ENCODE data around the gene S100A6. TPM values are rescaled to one million over a fixed set of nuclear protein-coding genes. Genes with fewer than 3 reads are reported as not detected.
A peak's percentile ranks its signal among the peaks of the same experiment; 100 is the strongest.

The S100A6 gene
- total RNA-seq, 1 donor = 1,303 TPM

DNA sequence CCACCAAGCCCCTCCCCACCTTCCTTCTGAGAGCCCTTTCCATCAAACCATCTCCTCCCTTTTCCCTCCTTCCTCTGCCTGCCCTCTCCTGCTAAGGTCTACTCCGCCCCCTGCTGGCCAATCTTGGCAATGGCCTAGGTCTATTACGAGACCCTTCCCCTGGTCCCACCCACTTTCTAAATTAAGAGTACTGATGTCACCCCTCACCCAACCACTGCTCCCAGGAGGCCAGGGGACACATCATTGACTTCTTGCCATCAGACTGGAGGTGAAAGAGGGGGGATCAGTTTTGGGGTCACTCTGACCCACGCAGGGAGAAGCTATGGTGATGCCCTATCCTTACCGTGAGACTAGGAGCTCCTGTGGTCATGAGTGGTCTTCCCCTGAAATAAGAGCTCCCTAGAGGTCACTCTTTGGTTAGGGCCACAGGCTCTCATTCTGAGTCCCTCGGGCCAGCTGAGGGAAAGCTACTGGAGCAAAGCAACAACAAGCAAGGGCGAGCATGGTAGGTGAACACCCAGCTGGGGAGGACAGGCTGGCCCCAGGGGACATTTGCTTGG is 40.7 kb downstream of the S100A6 start:
- TF ChIP-seq, protein P1, sequence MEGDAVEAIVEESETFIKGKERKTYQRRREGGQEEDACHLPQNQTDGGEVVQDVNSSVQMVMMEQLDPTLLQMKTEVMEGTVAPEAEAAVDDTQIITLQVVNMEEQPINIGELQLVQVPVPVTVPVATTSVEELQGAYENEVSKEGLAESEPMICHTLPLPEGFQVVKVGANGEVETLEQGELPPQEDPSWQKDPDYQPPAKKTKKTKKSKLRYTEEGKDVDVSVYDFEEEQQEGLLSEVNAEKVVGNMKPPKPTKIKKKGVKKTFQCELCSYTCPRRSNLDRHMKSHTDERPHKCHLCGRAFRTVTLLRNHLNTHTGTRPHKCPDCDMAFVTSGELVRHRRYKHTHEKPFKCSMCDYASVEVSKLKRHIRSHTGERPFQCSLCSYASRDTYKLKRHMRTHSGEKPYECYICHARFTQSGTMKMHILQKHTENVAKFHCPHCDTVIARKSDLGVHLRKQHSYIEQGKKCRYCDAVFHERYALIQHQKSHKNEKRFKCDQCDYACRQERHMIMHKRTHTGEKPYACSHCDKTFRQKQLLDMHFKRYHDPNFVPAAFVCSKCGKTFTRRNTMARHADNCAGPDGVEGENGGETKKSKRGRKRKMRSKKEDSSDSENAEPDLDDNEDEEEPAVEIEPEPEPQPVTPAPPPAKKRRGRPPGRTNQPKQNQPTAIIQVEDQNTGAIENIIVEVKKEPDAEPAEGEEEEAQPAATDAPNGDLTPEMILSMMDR (IDR thresholded peaks at IDR 0.05; ENCODE audit: insufficient read depth, low read length) = peak; percentile 96
- H3K4me3 ChIP-seq (ENCODE audit: low read depth, low read length) = no peak overlapping the region
- peak; percentile 64 for DNase-seq (ENCODE audit: low read depth)

DNA sequence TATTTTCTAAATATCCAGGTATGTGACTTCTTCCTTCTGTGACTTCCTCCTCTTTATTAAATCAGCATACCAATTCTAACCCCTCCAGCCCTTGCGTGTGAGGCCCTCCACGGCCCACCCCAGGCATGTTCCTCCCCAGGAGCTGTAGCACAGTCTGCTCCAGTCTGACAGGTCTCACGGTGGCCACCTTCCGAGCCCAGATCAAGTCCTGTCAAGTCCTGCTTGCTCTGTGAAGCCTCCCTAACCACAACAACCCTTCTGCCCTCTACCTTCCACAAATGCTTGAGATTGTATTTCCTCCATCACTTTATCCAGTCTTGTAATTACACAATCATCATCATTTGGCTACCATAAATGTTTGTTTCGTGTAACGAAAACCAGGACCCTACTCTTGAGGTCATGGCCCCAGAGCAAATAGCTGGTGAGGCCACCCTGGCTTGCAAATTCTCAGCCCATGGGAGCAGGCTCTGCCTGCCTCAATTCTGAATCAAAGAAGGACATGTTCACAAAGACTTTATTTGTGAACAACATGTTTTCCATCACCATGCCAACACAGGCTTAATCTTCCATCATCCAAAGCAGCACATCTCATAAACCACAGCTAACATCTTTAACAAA is 42.3 kb downstream of the S100A6 start:
- TF ChIP-seq, protein P1 (IDR thresholded peaks at IDR 0.05; ENCODE audit: insufficient read depth, low read length) = no peak
- H3K4me3 ChIP-seq (ENCODE audit: low read depth, low read length) = no peak overlapping the region
- no peak for DNase-seq (ENCODE audit: low read depth)

DNA sequence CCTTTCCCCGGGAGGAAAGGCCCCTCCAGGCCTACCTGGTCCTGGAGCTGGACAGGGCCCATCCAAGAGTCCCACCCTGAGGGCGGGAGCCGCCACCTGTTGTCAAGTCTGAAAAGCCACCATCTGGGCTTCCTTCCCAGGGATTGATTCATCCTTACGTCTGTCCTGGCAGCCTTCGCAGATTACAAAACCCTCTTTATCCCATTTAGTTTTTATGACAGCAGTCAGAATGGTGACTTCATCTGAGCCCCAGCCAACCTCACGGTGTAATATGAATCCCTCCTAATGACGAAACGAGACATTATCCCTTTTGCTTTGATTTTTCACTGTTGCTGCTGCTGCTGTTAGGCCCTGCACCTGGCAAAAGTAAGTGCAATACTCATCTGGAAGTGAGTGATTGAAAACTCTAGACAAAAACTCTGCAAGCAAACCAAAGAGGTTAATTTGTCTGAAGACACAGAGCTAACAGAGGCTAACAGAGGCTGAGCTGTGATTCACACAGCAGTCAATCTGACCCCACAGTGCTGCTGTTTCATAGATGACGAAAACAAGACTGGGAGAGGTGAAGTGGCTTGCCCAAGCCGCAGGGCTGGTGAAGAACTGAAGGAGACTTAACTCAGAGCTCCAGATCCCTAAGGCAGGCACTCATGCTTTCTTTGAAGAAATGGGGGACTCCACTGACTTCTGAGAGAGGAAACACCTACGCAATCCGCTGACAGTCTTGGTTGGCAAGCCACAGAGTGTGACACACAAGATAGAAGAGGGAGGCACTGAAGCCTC is 45.3 kb downstream of the S100A6 start:
- no peak overlapping the region for H3K4me3 ChIP-seq (ENCODE audit: low read depth, low read length)
- TF ChIP-seq, protein P1 (IDR thresholded peaks at IDR 0.05; ENCODE audit: insufficient read depth, low read length) = no peak
- peak; percentile 96 for DNase-seq (ENCODE audit: low read depth)

DNA sequence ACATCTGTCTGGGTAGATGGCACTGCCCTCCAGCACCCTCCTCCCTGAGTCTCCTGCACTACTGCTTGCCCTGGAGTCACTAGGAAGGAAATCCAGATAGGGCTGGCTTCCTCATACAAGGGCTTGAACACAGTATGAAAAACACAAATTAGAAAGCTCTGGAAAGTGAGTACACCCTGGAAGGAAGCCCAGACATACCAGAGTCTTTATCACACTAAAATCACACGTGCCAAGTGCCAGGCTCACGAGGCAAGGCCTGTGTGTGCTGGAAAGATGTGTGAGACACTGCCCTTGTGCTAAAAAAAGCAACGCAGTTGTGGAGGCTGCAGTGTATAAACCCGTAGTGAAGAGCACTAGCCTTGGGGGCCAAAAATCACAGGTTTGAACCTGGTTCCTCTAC is 47.1 kb downstream of the S100A6 start:
- DNase-seq (ENCODE audit: low read depth) = peak; percentile 45
- no peak overlapping the region for H3K4me3 ChIP-seq (ENCODE audit: low read depth, low read length)
- TF ChIP-seq, protein P1 (IDR thresholded peaks at IDR 0.05; ENCODE audit: insufficient read depth, low read length) = no peak

DNA sequence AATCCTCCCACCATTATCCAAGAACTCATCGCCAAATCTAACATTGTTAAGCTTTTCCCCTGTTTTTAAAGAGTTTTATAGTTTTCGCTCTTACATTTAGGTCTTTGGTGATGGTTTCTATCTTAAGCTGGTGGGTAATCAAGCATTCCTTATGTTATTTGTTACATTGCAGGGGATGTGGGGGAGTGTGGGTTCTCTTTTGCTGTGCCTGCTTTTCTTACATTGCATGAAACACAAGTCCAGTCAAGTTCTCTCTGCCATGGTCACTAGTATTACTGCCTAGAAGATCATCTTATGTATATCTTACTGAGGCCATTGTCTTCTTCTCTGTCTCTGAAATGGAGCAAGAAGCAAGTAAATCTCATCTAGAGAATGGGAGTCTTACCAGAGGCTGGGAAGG is 48.1 kb downstream of the S100A6 start:
- TF ChIP-seq, protein P1 (IDR thresholded peaks at IDR 0.05; ENCODE audit: insufficient read depth, low read length) = no peak
- no peak for DNase-seq (ENCODE audit: low read depth)
- no peak overlapping the region for H3K4me3 ChIP-seq (ENCODE audit: low read depth, low read length)

DNA sequence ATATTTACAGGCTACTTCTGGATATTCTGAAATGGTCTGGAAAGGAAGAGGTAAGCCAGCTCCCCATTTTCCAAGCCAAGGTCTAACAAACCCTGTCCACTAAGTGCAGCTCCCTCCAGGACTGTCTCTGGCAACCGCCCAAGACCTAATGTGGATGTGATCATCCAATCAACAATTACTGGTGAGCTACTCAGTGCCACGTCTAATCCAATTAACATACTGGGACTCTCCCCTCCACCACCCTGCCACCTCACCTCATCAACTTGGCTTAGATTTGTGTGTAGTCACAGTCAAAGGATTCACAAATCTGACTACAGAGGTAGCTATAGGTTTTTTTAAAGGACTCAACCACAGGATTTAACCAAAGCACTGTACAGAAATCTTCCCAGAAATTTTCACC is 49.9 kb downstream of the S100A6 start:
- TF ChIP-seq, protein P1 (IDR thresholded peaks at IDR 0.05; ENCODE audit: insufficient read depth, low read length) = no peak
- peak; percentile 23 for DNase-seq (ENCODE audit: low read depth)
- no peak overlapping the region for H3K4me3 ChIP-seq (ENCODE audit: low read depth, low read length)

Other genes with a start within 250 kb of the S100A6 start
- not detected in 2 replicates for gene PGLYRP3, start 223.0 kb downstream of the S100A6 start, total RNA-seq (ENCODE audit: low replicate concordance)
- gene PGLYRP4, start 187.2 kb downstream of the S100A6 start, total RNA-seq (ENCODE audit: low replicate concordance) = not detected in 2 replicates
- gene S100A9, start 178.1 kb downstream of the S100A6 start, total RNA-seq (ENCODE audit: low replicate concordance) = not detected in 2 replicates
- not detected in 2 replicates for gene S100A12, start 160.4 kb downstream of the S100A6 start, total RNA-seq (ENCODE audit: low replicate concordance)
- gene S100A8, start 144.9 kb downstream of the S100A6 start, total RNA-seq (ENCODE audit: low replicate concordance) = not detected in 2 replicates
- gene S100A7A, start 119.5 kb downstream of the S100A6 start, total RNA-seq (ENCODE audit: low replicate concordance) = not detected in 2 replicates
- gene S100A7, start 75.3 kb downstream of the S100A6 start, total RNA-seq (ENCODE audit: low replicate concordance) = not detected in 2 replicates
- gene S100A5, start 4.9 kb upstream of the S100A6 start, total RNA-seq (ENCODE audit: low replicate concordance) = 0.99 TPM in 1 of 2 replicates, not detected in the other
- 203 and 585 TPM in 2 replicates for gene S100A4, start 9.8 kb upstream of the S100A6 start, total RNA-seq (ENCODE audit: low replicate concordance)
- 4.3 TPM in 1 of 2 replicates, not detected in the other for gene S100A3, start 13.3 kb upstream of the S100A6 start, total RNA-seq (ENCODE audit: low replicate concordance)
- 3.3 TPM in 1 of 2 replicates, not detected in the other for gene S100A2, start 29.9 kb upstream of the S100A6 start, total RNA-seq (ENCODE audit: low replicate concordance)
- gene S100A16, start 77.1 kb upstream of the S100A6 start, total RNA-seq (ENCODE audit: low replicate concordance) = 159 and 406 TPM in 2 replicates
- gene S100A14, start 80.3 kb upstream of the S100A6 start, total RNA-seq (ENCODE audit: low replicate concordance) = 0.18 TPM in 1 of 2 replicates, not detected in the other
- 220 and 296 TPM in 2 replicates for gene S100A13, start 91.5 kb upstream of the S100A6 start, total RNA-seq (ENCODE audit: low replicate concordance)
- gene S100A1, start 92.4 kb upstream of the S100A6 start, total RNA-seq (ENCODE audit: low replicate concordance) = 0.54 and 2.9 TPM in 2 replicates
- 26.8 and 44.6 TPM in 2 replicates for gene CHTOP, start 98.1 kb upstream of the S100A6 start, total RNA-seq (ENCODE audit: low replicate concordance)
- gene SNAPIN, start 122.7 kb upstream of the S100A6 start, total RNA-seq (ENCODE audit: low replicate concordance) = 16.7 and 68.8 TPM in 2 replicates
- 154 and 189 TPM in 2 replicates for gene ILF2, start 135.0 kb upstream of the S100A6 start, total RNA-seq (ENCODE audit: low replicate concordance)
- 1.5 and 24.0 TPM in 2 replicates for gene NPR1, start 142.7 kb upstream of the S100A6 start, total RNA-seq (ENCODE audit: low replicate concordance)
- gene INTS3, start 192.1 kb upstream of the S100A6 start, total RNA-seq (ENCODE audit: low replicate concordance) = 49.0 and 55.8 TPM in 2 replicates
- gene SLC27A3, start 239.4 kb upstream of the S100A6 start, total RNA-seq (ENCODE audit: low replicate concordance) = 11.5 and 113 TPM in 2 replicates